ENCODE measurements around the gene KCNQ1.

Gene KCNQ1

DNA sequence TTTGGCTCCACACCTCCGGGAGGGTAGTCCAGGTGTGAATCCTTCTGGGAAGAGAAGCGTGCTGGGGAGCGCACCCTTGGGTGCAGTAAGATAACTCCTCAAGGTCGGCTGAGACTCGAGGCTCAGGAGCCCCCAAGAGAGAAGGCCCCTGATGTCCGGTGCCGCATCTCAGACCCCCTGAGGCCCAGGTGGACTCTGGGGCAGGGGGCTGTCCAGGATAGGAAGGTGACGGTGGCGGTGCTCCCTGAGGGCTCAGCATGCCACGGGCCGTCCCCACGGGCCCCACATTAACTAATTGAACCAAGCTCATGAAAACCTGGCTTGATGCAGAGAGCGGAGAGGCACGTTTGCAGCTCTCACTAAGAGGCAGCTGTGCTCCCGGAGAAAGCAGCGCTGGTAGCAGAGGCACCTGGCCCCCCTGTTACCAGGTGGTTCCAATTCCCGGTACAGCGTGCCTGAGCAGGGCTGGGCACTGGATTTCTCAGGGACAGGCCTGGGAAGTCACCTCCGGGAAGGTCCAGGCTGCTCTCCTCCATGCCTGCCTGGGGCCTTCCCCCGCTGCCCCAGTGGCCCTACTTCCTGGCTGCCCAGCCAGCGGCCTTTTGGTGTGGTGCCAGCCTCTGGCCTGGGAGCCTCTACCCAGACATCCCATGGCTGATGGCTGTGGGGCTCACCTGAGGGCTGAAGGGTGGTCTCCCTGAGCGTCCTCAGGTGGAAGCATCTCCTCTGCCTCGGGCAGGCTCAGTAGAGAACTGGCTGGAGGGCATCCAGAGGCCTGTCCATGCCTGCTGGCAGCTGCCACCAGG lies 1.1 kb downstream of the KCNQ1 start:
- DNase-seq = no peak

- no peak for DNase-seq
These were observed 1.9 kb downstream of the KCNQ1 start for GRCh38 chr11:2446590-2447252.

- no peak for DNase-seq
These were observed 2.6 kb downstream of the KCNQ1 start for GRCh38 chr11:2447253-2447950.

DNA sequence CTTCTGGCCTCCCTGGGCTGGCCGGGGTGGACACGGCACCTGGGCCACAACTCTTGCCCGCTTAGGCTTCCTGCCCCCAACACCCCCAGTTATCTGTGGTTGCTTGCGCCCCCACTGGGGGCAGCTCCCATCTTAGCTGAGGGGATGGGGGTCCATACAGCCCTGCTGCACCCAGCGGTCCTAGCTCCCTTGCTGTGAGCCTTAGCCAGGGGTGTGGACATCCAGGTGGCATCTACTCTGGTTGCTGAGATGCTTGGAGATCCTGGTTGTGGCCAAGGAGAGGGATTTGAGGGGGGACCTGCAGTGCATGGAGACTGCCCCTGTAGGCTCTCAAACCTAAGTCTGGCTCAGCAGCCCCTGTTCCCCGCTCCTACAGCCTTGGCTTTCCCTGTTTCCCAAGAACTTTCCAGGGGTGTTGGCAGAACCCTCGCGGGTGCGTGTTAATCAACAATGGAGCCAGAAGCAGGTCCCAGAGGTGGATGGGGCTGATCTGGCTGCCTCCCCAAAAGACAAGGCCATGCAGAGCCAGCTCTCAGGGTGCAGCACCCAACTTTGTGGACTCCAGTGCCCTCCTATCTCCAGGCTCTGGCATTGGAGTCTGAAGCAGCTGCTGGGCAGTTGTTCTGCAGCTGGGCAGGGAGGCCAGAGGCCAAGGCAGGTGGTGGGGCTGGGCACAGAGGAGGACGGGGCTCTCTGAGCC lies 3.3 kb downstream of the KCNQ1 start:
- DNase-seq = no peak

DNA sequence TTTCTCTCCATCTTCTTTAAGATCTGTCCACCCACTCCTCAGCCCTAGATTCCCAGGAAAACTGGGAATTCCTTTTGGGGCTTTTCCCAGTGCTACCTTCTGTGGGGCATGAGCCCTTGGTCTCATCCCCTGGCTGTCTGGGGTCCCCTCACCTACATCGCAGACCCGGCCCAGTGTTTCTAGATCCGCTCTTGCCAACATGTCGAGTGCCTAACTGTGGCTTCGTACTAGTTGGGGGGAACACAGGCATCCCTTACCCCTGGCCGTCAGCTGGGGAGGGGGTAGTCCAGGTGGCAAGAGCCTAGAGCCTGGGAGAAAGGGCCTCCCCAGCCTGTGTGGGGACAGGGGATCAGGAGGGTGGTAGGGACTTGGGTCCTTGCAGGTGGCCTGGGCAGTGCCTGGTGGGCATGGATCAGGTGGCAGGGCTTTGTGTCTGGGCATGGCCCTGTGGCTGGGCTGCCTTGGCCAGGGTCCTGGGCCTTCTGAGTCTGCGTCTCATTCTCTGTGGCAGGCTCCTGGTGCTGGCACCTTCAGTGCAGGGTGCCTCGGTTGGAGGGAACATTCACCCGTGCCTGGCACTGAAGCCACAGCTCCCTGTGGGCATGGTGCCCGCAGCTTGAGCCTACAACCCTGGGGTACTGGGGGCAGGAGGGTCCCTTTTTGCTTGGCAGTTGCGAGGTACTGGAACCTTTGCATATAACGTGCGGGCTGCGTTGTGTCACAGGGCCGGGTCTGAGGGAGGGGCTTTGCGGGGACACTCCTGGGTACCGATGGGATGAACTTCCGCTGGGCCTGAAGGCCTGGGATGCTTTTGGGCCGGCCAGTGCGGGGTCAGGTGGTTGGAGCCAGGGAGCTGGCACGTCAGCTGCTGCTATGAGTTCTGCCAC lies 4.1 kb downstream of the KCNQ1 start:
- no peak for DNase-seq

DNA sequence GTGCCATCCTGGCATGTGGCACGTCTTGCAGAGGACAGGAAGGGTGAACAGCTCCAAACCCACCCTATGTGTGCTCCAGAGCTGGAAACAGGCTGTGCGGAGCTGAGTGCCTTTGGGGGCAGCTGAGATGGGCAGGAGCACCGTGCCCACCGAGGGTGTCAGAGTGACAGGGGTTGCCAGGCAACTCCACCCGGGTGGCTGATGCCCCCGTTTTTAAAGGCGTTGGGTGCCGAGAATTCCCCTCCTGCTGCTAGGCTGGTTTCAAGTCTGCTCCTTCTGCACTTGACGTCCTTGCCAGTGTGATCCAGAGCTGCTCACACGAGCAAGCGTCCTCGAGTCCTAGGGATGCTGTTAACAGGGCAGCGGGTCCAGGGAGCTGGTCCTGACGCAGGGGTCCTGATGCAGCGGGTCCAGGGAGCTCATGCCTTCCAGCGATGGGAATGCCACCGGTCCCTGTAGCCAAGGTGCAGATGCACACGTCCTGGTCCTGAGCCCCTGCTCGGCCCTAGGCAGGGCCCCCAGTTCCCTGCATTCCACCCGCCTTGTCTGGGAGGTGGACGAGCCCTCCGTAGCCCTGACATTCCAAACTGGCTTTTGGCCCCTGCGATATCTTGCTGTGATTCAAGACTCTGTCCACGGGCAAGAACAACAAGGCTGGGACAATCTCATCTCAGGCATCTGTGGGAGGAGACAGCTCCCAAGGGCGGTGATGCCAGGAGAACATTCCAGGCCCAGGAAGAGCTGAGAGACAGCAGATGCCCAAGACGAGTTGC lies 4.9 kb downstream of the KCNQ1 start:
- DNase-seq = no peak

DNA sequence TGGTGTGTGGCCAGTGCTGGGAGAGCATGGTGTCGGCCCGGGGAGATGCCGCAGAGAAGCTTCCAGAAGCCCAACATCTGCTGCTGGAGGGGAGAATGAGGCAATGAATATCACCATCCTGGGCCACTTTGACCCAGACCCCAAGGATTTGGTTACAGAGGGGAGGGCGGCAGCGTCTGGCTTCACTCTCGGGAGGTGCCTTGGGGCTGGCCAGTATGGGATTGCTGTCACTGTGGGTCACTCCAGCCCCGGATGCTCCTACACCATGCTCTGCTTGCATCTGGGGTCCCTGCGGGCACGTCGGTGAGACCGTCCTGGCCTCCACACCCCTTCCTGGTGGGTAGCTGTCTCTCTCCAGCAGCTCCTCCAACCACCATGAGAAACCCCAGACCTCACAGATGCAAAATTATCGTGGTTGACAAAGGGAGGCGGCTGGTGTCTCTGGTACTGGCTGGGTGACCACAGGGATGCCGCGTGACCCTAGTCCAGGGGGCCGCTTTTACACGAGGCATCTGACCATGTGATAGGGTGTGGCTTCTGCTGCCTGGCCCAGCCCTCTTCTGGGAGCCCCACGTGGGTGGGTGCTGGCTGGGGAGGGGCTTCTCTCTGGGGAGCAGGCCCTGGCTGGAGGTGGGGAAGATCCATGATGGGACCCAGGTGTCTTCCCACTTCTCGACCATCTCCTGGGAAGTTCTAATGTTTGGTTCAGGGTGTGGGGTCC lies 5.7 kb downstream of the KCNQ1 start:
- DNase-seq = no peak

- no peak for DNase-seq
These were observed 6.5 kb downstream of the KCNQ1 start for GRCh38 chr11:2451336-2451735.

- no peak for DNase-seq
These were observed 7.1 kb downstream of the KCNQ1 start for GRCh38 chr11:2451916-2452315.

GRCh38 chr11:2452321-2453012 lies 7.7 kb downstream of the KCNQ1 start:
- DNase-seq = no peak

DNA sequence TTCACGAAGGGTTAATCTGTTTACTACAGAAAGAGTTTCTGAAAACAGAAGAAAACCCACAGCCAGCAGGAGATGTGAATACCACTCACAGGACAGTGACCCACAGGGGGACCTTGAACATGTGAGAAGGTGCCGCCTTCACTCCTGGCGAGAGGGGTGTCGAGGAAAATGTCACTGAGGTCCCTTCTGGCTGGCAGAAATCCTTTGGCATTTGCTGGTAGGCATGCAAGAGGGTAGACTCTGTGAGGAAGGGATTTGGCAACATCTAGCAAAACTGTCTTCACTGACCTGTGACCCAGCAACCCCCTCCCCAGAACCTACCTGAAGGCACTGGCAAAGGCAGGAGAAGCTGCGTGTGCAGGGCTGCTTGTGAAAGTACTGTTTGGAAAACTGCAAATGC lies 8.6 kb downstream of the KCNQ1 start:
- DNase-seq = no peak

DNA sequence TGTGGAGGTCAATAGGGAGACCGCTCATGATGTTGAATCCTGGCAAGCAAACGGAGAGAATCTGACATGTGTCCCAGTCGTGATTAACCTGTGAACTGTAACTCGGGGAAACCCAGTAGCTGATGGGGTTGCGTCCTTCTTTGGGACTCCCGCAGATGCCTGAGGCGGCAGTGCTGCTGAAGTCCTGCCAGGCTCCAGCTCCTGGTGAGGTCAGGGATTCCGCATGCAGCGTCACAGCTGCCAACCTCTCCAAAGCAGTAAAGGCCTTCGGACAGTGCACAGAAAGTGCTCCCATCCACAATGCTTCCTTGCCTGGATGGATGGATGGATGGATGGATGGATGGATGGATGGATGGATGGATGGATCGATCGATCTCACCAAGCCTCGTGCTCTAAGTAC lies 13.5 kb downstream of the KCNQ1 start:
- DNase-seq = no peak

GRCh38 chr11:2459016-2459725 lies 14.4 kb downstream of the KCNQ1 start:
- no peak for DNase-seq

- DNase-seq = no peak
These were observed 15.2 kb downstream of the KCNQ1 start for GRCh38 chr11:2459796-2460531.

- DNase-seq = no peak
These were observed 15.9 kb downstream of the KCNQ1 start for GRCh38 chr11:2460540-2461252.

GRCh38 chr11:2461253-2461955 lies 16.6 kb downstream of the KCNQ1 start:
- DNase-seq = no peak

GRCh38 chr11:2461956-2462542 lies 17.2 kb downstream of the KCNQ1 start:
- no peak for DNase-seq

Measured in NCI-H2171 (cell line).